ENCODE results near the gene PRB2. TPM values are rescaled to one million over a fixed set of nuclear protein-coding genes. Genes with fewer than 3 reads are reported as not detected.

Gene PRB2
- total and polyA plus RNA-seq, 10 of the 15 experiments (the other 5 are each of a cell fraction or from before 2014, with no cell fraction given) = not detected

DNA sequence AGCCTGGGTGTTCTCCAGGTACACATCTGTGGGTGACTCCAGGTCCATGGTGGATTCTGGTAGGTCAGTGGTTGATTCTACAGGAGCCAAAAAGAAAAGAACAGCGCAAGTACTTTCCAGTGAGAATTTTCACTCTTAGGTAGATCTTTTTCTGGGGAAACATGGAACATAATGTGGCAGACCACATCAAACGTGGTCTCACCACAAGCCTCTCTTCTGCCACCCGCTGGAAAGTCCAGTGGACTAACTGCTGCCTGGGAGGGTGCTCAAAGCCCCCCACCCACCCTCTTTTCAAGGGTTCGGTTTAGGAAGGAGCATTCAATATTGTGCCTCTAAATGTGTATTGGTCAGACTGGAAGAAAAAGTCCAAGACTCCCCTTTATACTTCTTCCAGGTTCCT, 36.1 kb upstream of the PRB2 start:
- no peak overlapping the region for H2AFZ ChIP-seq (ENCODE audit: control insufficient read depth, low read depth, low read length)
- SMC1A ChIA-PET (ENCODE audit: uncharacterized antibody, unreplicated experiment) = no interaction called here
- intact Hi-C loops (cut with micrococcal nuclease; ENCODE audit: unreplicated experiment) (no loop called here), in situ Hi-C loops (cut with MboI) (no loop called here)
- TF ChIP-seq RUNX3 (IDR thresholded peaks at IDR 0.05; ENCODE audit: low read length) (peak; percentile 76), TCF7 (IDR thresholded peaks at IDR 0.05; ENCODE audit: borderline replicate concordance) (peak; percentile 56; the same call in 1 of the 2 replicates), NFIC (IDR thresholded peaks at IDR 0.05; ENCODE audit: low read depth, low read length) (no peak)
- no peak overlapping the region for H3K4me2 ChIP-seq (ENCODE audit: control insufficient read depth, insufficient read depth)
- H3K4me3 ChIP-seq = no peak overlapping the region
- RAD21 ChIA-PET (ENCODE audit: unreplicated experiment) = no interaction called here
- CTCF ChIA-PET = no interaction called here
- no peak overlapping the region for H3K9ac ChIP-seq (ENCODE audit: control insufficient read depth, insufficient read depth, low read length)
- no peaks in the 10 kb centered on the region for H3K4me1 ChIP-seq (ENCODE audit: control insufficient read depth, insufficient read depth, low read length)
- no peaks in the 10 kb centered on the region for H3K79me2 ChIP-seq (ENCODE audit: control insufficient read depth, insufficient read depth, low read length)
- ATAC-seq (no peak), DNase-seq (ENCODE audit: low read depth, low spot score) (no peak), FAIRE-seq (no peak)
- no peaks in the 10 kb centered on the region for H4K20me1 ChIP-seq (ENCODE audit: control insufficient read depth, insufficient read depth)
- peaks cover 0 to 2% of the 10 kb centered on the region in 2 experiments; a peak in 2 of 4 replicates for H3K27me3 ChIP-seq (replicated peaks in 1 of 2; ENCODE audit: control insufficient read depth in 2 of 2, insufficient read depth in 2 of 2, low read length in 1 of 2)
- no TSS peak for BruUV-seq (replicated peaks)
- POLR2A ChIA-PET = no interaction called here
- 19% methylated on average over 4 of the region's 4 CpGs for WGBS (ENCODE audit: insufficient coverage, insufficient replicate concordance, low lambda C conversion rate, missing lambda C conversion rate)
- H3K36me3 ChIP-seq (ENCODE audit: control insufficient read depth in 2 of 2, insufficient read depth in 2 of 2, low read length in 1 of 2) = no peaks in the 10 kb centered on the region
- no peak overlapping the region for H3K27ac ChIP-seq (ENCODE audit: control insufficient read depth, insufficient read depth)
- no peaks in the 10 kb centered on the region for H3K9me3 ChIP-seq (replicated peaks; ENCODE audit: control insufficient read depth, insufficient read depth, low read length)

DNA sequence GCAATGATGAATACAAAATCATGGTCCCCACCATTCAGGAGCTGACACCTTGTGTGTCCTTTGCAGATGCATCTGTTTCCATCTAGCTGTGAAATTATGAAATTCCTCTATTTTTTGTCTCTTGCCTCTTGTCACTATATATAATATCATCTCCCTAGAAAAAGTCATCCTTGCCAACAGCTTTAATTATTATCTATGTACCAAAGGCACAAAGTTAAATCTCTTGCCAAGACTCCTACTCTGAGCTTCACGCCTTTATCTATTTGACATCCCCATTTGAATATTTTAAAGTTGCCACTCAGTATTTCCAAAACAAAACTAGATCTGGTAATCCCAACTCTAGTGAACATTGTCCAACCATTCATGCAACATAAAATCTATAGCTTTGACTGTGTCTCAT, 32.0 kb upstream of the PRB2 start:
- Histone ChIP-seq H3K27me3 (replicated peaks in 1 of 2; ENCODE audit: control insufficient read depth in 2 of 2, insufficient read depth in 2 of 2, low read length in 1 of 2) (peaks cover 0 to 2% of the 10 kb centered on the region in 2 experiments; a peak in 2 of 4 replicates), H3K4me2 (ENCODE audit: control insufficient read depth, insufficient read depth) (no peak overlapping the region), H3K36me3 (ENCODE audit: control insufficient read depth in 2 of 2, insufficient read depth in 2 of 2, low read length in 1 of 2) (no peaks in the 10 kb centered on the region), H4K20me1 (ENCODE audit: control insufficient read depth, insufficient read depth) (no peaks in the 10 kb centered on the region), H3K79me2 (ENCODE audit: control insufficient read depth, insufficient read depth, low read length) (no peaks in the 10 kb centered on the region), H3K4me1 (ENCODE audit: control insufficient read depth, insufficient read depth, low read length) (no peaks in the 10 kb centered on the region), H3K9ac (ENCODE audit: control insufficient read depth, insufficient read depth, low read length) (no peak overlapping the region), H3K9me3 (replicated peaks; ENCODE audit: control insufficient read depth, insufficient read depth, low read length) (no peaks in the 10 kb centered on the region), H3K4me3 (no peak overlapping the region), H3K27ac (ENCODE audit: control insufficient read depth, insufficient read depth) (no peak overlapping the region), H2AFZ (ENCODE audit: control insufficient read depth, low read depth, low read length) (no peak overlapping the region)
- POLR2A ChIA-PET = no interaction called here
- SMC1A ChIA-PET (ENCODE audit: uncharacterized antibody, unreplicated experiment) = interaction anchor here (0.7 to 1.4 kb wide), 2 partner anchors 10 to 1861 kb away, joined by 3 to 4 read pairs; no protein-coding TSS in a partner anchor
- in situ Hi-C loops (cut with MboI) = no loop called here
- RAD21 ChIA-PET (ENCODE audit: unreplicated experiment) = no interaction called here
- ATAC-seq (no peak), FAIRE-seq (no peak), DNase-seq (ENCODE audit: low read depth, low spot score) (no peak)
- CTCF ChIA-PET = interaction anchor here (0.9 kb wide), 1 partner anchor 59 kb away, joined by 3 read pairs; no protein-coding TSS in a partner anchor
- WGBS (ENCODE audit: insufficient coverage, insufficient replicate concordance, low lambda C conversion rate, missing lambda C conversion rate) = 63% methylated on average over 1 of the region's 1 CpG
- intact Hi-C loops (cut with micrococcal nuclease; ENCODE audit: unreplicated experiment) = no loop called here
- no TSS peak for BruUV-seq (replicated peaks)
- TF ChIP-seq, protein P1, sequence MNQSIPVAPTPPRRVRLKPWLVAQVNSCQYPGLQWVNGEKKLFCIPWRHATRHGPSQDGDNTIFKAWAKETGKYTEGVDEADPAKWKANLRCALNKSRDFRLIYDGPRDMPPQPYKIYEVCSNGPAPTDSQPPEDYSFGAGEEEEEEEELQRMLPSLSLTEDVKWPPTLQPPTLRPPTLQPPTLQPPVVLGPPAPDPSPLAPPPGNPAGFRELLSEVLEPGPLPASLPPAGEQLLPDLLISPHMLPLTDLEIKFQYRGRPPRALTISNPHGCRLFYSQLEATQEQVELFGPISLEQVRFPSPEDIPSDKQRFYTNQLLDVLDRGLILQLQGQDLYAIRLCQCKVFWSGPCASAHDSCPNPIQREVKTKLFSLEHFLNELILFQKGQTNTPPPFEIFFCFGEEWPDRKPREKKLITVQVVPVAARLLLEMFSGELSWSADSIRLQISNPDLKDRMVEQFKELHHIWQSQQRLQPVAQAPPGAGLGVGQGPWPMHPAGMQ (IDR thresholded peaks at IDR 0.05; ENCODE audit: borderline replicate concordance) = no peak
- TF ChIP-seq ZNF217 (IDR thresholded peaks at IDR 0.05) (no peak), STAT3 (IDR thresholded peaks at IDR 0.05; ENCODE audit: low read depth, low read length) (no peak), MAX (IDR thresholded peaks at IDR 0.05; ENCODE audit: low read depth, low read length) (no peak), SUPT20H (IDR thresholded peaks at IDR 0.05; ENCODE audit: borderline replicate concordance, control insufficient read depth, low read depth, low read length) (no peak), JUND (IDR thresholded peaks at IDR 0.05; ENCODE audit: low read depth, low read length) (no peak), RB1 (IDR thresholded peaks at IDR 0.05; ENCODE audit: borderline replicate concordance) (no peak), ZNF384 (IDR thresholded peaks at IDR 0.05; ENCODE audit: borderline replicate concordance, low read depth, low read length) (no peak), ZNF592 (IDR thresholded peaks at IDR 0.05) (no peak)
